CD4-positive, alpha-beta T cell treated with Interleukin-17A for 1 hour (primary cell): ENCODE results near the gene GPHN.

Source experiments
- DNase-seq: peaks from one replicate; pipeline ENCODE4 v3.0.0-alpha.2; 2020

The GPHN gene

GRCh38 chr14:66603945-66604344 lies 96.0 kb downstream of the GPHN start:
- no peak for DNase-seq

GRCh38 chr14:66606826-66607225 lies 98.9 kb downstream of the GPHN start:
- no peak for DNase-seq

- peak; percentile 19 for DNase-seq
Measured at GRCh38 chr14:66610154-66610563, 102.2 kb downstream of the GPHN start.

- DNase-seq: no peak
Measured at GRCh38 chr14:66613344-66613743, 105.4 kb downstream of the GPHN start.

GRCh38 chr14:66619952-66620351 lies 112.0 kb downstream of the GPHN start:
- no peak for DNase-seq

- DNase-seq: no peak
Measured at GRCh38 chr14:66623838-66624237, 115.9 kb downstream of the GPHN start.

- DNase-seq: peak; percentile 34
Measured at GRCh38 chr14:66624336-66624937, 116.5 kb downstream of the GPHN start.

GRCh38 chr14:66628636-66629035 lies 120.7 kb downstream of the GPHN start:
- no peak for DNase-seq

- DNase-seq: no peak
Measured at GRCh38 chr14:66629499-66629898, 121.6 kb downstream of the GPHN start.

- no peak for DNase-seq
Measured at GRCh38 chr14:66634876-66635275, 126.9 kb downstream of the GPHN start.

- no peak for DNase-seq
Measured at GRCh38 chr14:66635435-66635834, 127.5 kb downstream of the GPHN start.

GRCh38 chr14:66636240-66636639 lies 128.3 kb downstream of the GPHN start:
- no peak for DNase-seq

- no peak for DNase-seq
Measured at GRCh38 chr14:66638689-66639088, 130.7 kb downstream of the GPHN start.

- DNase-seq: no peak
Measured at GRCh38 chr14:66641861-66642635, 134.1 kb downstream of the GPHN start.

GRCh38 chr14:66643344-66643743 lies 135.4 kb downstream of the GPHN start:
- DNase-seq: no peak

GRCh38 chr14:66645716-66646115 lies 137.8 kb downstream of the GPHN start:
- DNase-seq: no peak

- DNase-seq: no peak
Measured at GRCh38 chr14:66649498-66649897, 141.6 kb downstream of the GPHN start.

GRCh38 chr14:66650491-66650911 lies 142.6 kb downstream of the GPHN start:
- no peak for DNase-seq

- DNase-seq: no peak
Measured at GRCh38 chr14:66651536-66652220, 143.7 kb downstream of the GPHN start.

- no peak for DNase-seq
Measured at GRCh38 chr14:66652525-66653106, 144.7 kb downstream of the GPHN start.

- no peak for DNase-seq
Measured at GRCh38 chr14:66657780-66658179, 149.8 kb downstream of the GPHN start.

- DNase-seq: no peak
Measured at GRCh38 chr14:66662374-66662773, 154.4 kb downstream of the GPHN start.

GRCh38 chr14:66677780-66678179 lies 169.8 kb downstream of the GPHN start:
- DNase-seq: no peak

- no peak for DNase-seq
Measured at GRCh38 chr14:66680216-66680615, 172.3 kb downstream of the GPHN start.
